Measurements from ENCODE around the gene KIF14. TPM values are rescaled to one million over a fixed set of nuclear protein-coding genes. Genes with fewer than 3 reads are reported as not detected.

The KIF14 gene
- total RNA-seq, 2 donors from 2014 or later = not detected

- TF ChIP-seq POLR2A (IDR thresholded peaks at IDR 0.05) = no peak
- TF ChIP-seq, protein P1, sequence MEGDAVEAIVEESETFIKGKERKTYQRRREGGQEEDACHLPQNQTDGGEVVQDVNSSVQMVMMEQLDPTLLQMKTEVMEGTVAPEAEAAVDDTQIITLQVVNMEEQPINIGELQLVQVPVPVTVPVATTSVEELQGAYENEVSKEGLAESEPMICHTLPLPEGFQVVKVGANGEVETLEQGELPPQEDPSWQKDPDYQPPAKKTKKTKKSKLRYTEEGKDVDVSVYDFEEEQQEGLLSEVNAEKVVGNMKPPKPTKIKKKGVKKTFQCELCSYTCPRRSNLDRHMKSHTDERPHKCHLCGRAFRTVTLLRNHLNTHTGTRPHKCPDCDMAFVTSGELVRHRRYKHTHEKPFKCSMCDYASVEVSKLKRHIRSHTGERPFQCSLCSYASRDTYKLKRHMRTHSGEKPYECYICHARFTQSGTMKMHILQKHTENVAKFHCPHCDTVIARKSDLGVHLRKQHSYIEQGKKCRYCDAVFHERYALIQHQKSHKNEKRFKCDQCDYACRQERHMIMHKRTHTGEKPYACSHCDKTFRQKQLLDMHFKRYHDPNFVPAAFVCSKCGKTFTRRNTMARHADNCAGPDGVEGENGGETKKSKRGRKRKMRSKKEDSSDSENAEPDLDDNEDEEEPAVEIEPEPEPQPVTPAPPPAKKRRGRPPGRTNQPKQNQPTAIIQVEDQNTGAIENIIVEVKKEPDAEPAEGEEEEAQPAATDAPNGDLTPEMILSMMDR (IDR thresholded peaks at IDR 0.05) = no peak
- intact Hi-C loops (cut with DNase I) = no loop called here
- H3K4me3 ChIP-seq = no peak overlapping the region
- H3K36me3 ChIP-seq (replicated peaks in 1 of 2; ENCODE audit: insufficient read depth in 1 of 2, low read depth in 2 of 2) = no peaks in the 10 kb centered on the region
- no peaks in the 10 kb centered on the region for H3K9me3 ChIP-seq
- no peak overlapping the region for H3K27ac ChIP-seq
- no peaks in the 10 kb centered on the region for H3K27me3 ChIP-seq
- DNase-seq = no peak
- no peak for ATAC-seq
- WGBS, 2 donors = 88 to 100% methylated on average over 1 of the region's 1 CpG
- peaks cover 4% of the 10 kb centered on the region for H3K4me1 ChIP-seq
Observed at GRCh38 chr1:200538179-200538578, 82.4 kb downstream of the KIF14 start.

- 47 to 49% methylated on average over 4 of the region's 4 CpGs for WGBS, 2 donors
- intact Hi-C loops (cut with DNase I) = no loop called here
- TF ChIP-seq POLR2A (IDR thresholded peaks at IDR 0.05) = no peak
- TF ChIP-seq, protein P1 (IDR thresholded peaks at IDR 0.05) = peak in 2 of 7 experiments; percentile 7 to 25
- H3K36me3 ChIP-seq (replicated peaks in 1 of 2; ENCODE audit: insufficient read depth in 1 of 2, low read depth in 2 of 2) = no peaks in the 10 kb centered on the region
- ATAC-seq (peak; percentile 80), DNase-seq (peak; percentile 44 to 71 (median 65))
- no peak overlapping the region for H3K27ac ChIP-seq
- no peaks in the 10 kb centered on the region for H3K27me3 ChIP-seq
- H3K4me3 ChIP-seq = no peak overlapping the region
- H3K4me1 ChIP-seq = peaks cover 4% of the 10 kb centered on the region
- H3K9me3 ChIP-seq = no peaks in the 10 kb centered on the region
Observed at GRCh38 chr1:200535605-200536004, 84.9 kb downstream of the KIF14 start.

GRCh38 chr1:200530623-200531261 is 89.8 kb downstream of the KIF14 start:
- Histone ChIP-seq H3K36me3 (replicated peaks in 1 of 2; ENCODE audit: insufficient read depth in 1 of 2, low read depth in 2 of 2) (no peaks in the 10 kb centered on the region), H3K27me3 (no peaks in the 10 kb centered on the region), H3K9me3 (no peaks in the 10 kb centered on the region), H3K4me1 (peaks cover 4% of the 10 kb centered on the region), H3K27ac (no peak overlapping the region), H3K4me3 (no peak overlapping the region)
- 58 to 69% methylated on average over 7 of the region's 7 CpGs for WGBS, 2 donors
- ATAC-seq = no peak
- intact Hi-C loops (cut with DNase I) = no loop called here
- no peak for DNase-seq
- TF ChIP-seq, protein P1 (IDR thresholded peaks at IDR 0.05) = no peak
- TF ChIP-seq POLR2A (IDR thresholded peaks at IDR 0.05) = no peak

- WGBS, 2 donors = 64 to 75% methylated on average over 4 of the region's 4 CpGs
- Histone ChIP-seq H3K4me3 (no peak overlapping the region), H3K4me1 (no peaks in the 10 kb centered on the region), H3K27me3 (no peaks in the 10 kb centered on the region), H3K27ac (no peak overlapping the region), H3K36me3 (replicated peaks in 1 of 2; ENCODE audit: insufficient read depth in 1 of 2, low read depth in 2 of 2) (no peaks in the 10 kb centered on the region), H3K9me3 (no peaks in the 10 kb centered on the region)
- ATAC-seq (no peak), DNase-seq (no peak)
- TF ChIP-seq, protein P1 (IDR thresholded peaks at IDR 0.05) = no peak
- TF ChIP-seq POLR2A (IDR thresholded peaks at IDR 0.05) = no peak
- intact Hi-C loops (cut with DNase I) = no loop called here
Observed at GRCh38 chr1:200528858-200529606, 91.5 kb downstream of the KIF14 start.

Measured in body of pancreas (tissue), 4 donors.